Left ventricle myocardium inferior (tissue), 1 donor: ENCODE results near the gene APPL2. TPM values are rescaled to one million over a fixed set of nuclear protein-coding genes. Genes with fewer than 3 reads are reported as not detected.

Experiments used
- DNase-seq: peaks from one replicate; pipeline ENCODE4 v3.0.0-alpha.2; 2020
- H3K27ac ChIP-seq: fragments of 200-600 bp; replicated peaks from 2 replicates; pipeline ENCODE4 v1.8.0; 2021
- H3K27me3 ChIP-seq: fragments of 200-600 bp; 2 replicates; pipeline ENCODE4 v1.8.0; 2021; ENCODE audit warnings: low read depth
- H3K36me3 ChIP-seq: fragments of 200-600 bp; 2 replicates; pipeline ENCODE4 v1.8.0; 2021
- H3K4me1 ChIP-seq: fragments of 200-600 bp; 2 replicates; pipeline ENCODE4 v1.8.0; 2021
- H3K4me3 ChIP-seq: fragments of 200-600 bp; 2 replicates; pipeline ENCODE4 v1.8.0; 2021; ENCODE audit warnings: mild to moderate bottlenecking, moderate library complexity
- H3K9me3 ChIP-seq: fragments of 200-600 bp; replicated peaks from 2 replicates; pipeline ENCODE4 v1.8.0; 2021
- CTCF ChIP-seq: fragments of 200-600 bp; IDR thresholded peaks from 2 replicates; pipeline ENCODE4 v1.8.0; 2021; ENCODE audit warnings: antibody characterized with exemption, mild to moderate bottlenecking, borderline replicate concordance
- intact Hi-C: fragments of 100-400 bp; cut with micrococcal nuclease; formaldehyde crosslinking; loops from one replicate; pipeline ENCODE4 v1.11.0; 2022
- total RNA-seq: library from RNA; stranded (reverse); fragmentation: NEBNext Ultra II Directional; extraction: Animal tissue kit (Norgen Biotek cat#: 25700); gene quantifications from one replicate; pipeline ENCODE4 v1.2.1, GENCODE V29; 2021
- donor health status: DM: no; HTN: yes; CAD: no; lungs with severe emphysema.

Gene APPL2
- total RNA-seq, 1 donor from 2014 or later = 19.8 TPM

GRCh38 chr12:105227879-105228278 lies 8.1 kb downstream of the APPL2 start:
- peaks cover 71% of the 10 kb centered on the region for H3K4me1 ChIP-seq
- H3K27ac ChIP-seq = no peak overlapping the region
- H3K9me3 ChIP-seq = no peaks in the 10 kb centered on the region
- intact Hi-C loops = no loop called here
- H3K4me3 ChIP-seq = no peak overlapping the region
- H3K27me3 ChIP-seq = no peaks in the 10 kb centered on the region
- peaks cover 28% of the 10 kb centered on the region for H3K36me3 ChIP-seq
- no peak for DNase-seq
- TF ChIP-seq CTCF = no peak

- Histone ChIP-seq H3K27me3 (no peaks in the 10 kb centered on the region), H3K4me1 (peaks cover 71% of the 10 kb centered on the region), H3K27ac (peak overlapping the region; percentile 75), H3K4me3 (no peak overlapping the region), H3K9me3 (no peaks in the 10 kb centered on the region), H3K36me3 (peaks cover 40% of the 10 kb centered on the region)
- intact Hi-C loops = no loop called here
- TF ChIP-seq CTCF = no peak
- DNase-seq = peak; percentile 50
Observed at GRCh38 chr12:105226219-105226618, 9.8 kb downstream of the APPL2 start.

GRCh38 chr12:105225505-105226015 lies 10.4 kb downstream of the APPL2 start:
- DNase-seq = no peak
- H3K4me1 ChIP-seq = peaks cover 71% of the 10 kb centered on the region
- no peaks in the 10 kb centered on the region for H3K27me3 ChIP-seq

GRCh38 chr12:105224399-105224798 lies 11.6 kb downstream of the APPL2 start:
- no peak for TF ChIP-seq CTCF
- no peaks in the 10 kb centered on the region for H3K9me3 ChIP-seq
- H3K27me3 ChIP-seq = no peaks in the 10 kb centered on the region
- peaks cover 40% of the 10 kb centered on the region for H3K36me3 ChIP-seq
- no peak overlapping the region for H3K27ac ChIP-seq
- peaks cover 76% of the 10 kb centered on the region for H3K4me1 ChIP-seq
- intact Hi-C loops = no loop called here
- DNase-seq = no peak
- no peak overlapping the region for H3K4me3 ChIP-seq

More at GRCh38 chr12:105225505-105226015, 10.4 kb downstream of the APPL2 start:
- no peaks in the 10 kb centered on the region for H3K9me3 ChIP-seq
- H3K27ac ChIP-seq = peak overlapping the region; percentile 75
- no peak for TF ChIP-seq CTCF
- peaks cover 40% of the 10 kb centered on the region for H3K36me3 ChIP-seq
- intact Hi-C loops = no loop called here
- no peak overlapping the region for H3K4me3 ChIP-seq

- H3K36me3 ChIP-seq = peaks cover 35% of the 10 kb centered on the region
- no peaks in the 10 kb centered on the region for H3K27me3 ChIP-seq
- TF ChIP-seq CTCF = no peak
- intact Hi-C loops = no loop called here
- no peaks in the 10 kb centered on the region for H3K9me3 ChIP-seq
- no peak for DNase-seq
- no peak overlapping the region for H3K4me3 ChIP-seq
- peak overlapping the region; percentile 82 for H3K27ac ChIP-seq
- peaks cover 82% of the 10 kb centered on the region for H3K4me1 ChIP-seq
Observed at GRCh38 chr12:105223884-105224283, 12.1 kb downstream of the APPL2 start.
